ENCODE data around the gene CLIC4. TPM values are rescaled to one million over a fixed set of nuclear protein-coding genes. Genes with fewer than 3 reads are reported as not detected.
A peak's percentile ranks its signal among the peaks of the same experiment; 100 is the strongest.

Gene CLIC4
- total and polyA plus RNA-seq, 9 of the 15 experiments (the other 6 are each of a cell fraction or from before 2014, with no cell fraction given), result 16.0 to 67.5 (median 38.4) TPM

DNA sequence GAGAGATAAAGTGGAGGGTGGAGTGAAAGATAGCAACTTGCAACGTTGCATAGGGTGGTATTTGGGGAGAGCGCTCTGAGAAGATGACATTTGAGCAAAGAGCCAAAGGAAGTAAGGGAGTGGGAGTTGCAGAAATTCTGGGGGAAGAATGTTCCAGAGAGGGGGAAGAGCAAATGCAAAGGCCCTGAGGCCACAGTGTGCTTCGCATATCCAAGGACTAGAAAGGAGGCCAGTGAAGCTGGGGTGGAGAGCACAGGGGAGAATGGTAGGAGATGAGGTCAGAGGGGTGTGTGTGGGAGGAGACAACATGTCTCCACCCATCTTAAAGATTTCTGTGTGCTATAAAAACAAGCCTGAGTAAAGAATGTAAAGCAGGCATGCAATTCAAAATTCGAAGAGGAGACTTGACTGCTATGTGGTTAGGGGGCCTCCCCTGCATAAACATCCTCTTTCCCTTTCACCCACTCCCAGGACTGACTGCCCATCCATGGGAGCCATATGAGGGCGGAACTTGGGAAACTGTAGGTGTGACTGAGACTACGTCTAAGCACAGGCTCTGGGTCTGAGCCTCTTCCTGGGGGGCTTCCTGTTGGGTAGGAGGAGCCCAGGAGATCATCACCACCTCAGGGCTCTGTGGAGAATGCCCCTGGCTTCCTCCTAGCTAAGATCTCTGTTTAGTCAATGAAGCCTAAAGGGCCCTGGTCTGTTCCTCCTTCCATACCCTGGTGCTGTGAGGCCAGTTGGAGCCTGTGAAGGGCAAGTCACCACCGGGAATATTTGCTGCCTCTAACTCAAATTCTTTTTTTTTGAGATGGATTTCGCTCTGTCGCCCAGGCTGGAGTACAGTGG lies 2.9 kb upstream of the CLIC4 start (continued):
- TF ChIP-seq EP400 (IDR thresholded peaks at IDR 0.05) (peak; percentile 10; the same call in 1 of the 2 replicates), ZNF146 (CRISPR knock-in tag; IDR thresholded peaks at IDR 0.05; ENCODE audit: unreplicated experiment) (no peak), NCOA2 (IDR thresholded peaks at IDR 0.05; ENCODE audit: partially characterized antibody in 2 of 2) (no peak), E2F5 (CRISPR knock-in tag; IDR thresholded peaks at IDR 0.05) (no peak), ELF1 (tag; IDR thresholded peaks at IDR 0.05) (0 out of 2 replicates have a peak, but pooled peaks have one; percentile 30), ZNF609 (CRISPR knock-in tag; IDR thresholded peaks at IDR 0.05; ENCODE audit: borderline replicate concordance) (no peak), POLR2G (IDR thresholded peaks at IDR 0.05; ENCODE audit: low read depth, low read length) (no peak), ATF7 (IDR thresholded peaks at IDR 0.05) (peak; percentile 90), MYNN (IDR thresholded peaks at IDR 0.05) (no peak), MYNN (CRISPR knock-in tag; IDR thresholded peaks at IDR 0.05) (no peak), BCLAF1 (IDR thresholded peaks at IDR 0.05; ENCODE audit: borderline replicate concordance in 1 of 2, control insufficient read depth in 1 of 2, low read depth in 2 of 2, low read length in 1 of 2) (no peak), RBM39 (optimal IDR thresholded peaks at IDR 0.05; ENCODE audit: low read depth, low read length) (no peak), ZKSCAN1 (IDR thresholded peaks at IDR 0.05; ENCODE audit: low read depth, low read length) (no peak), KDM4B (IDR thresholded peaks at IDR 0.05; ENCODE audit: borderline replicate concordance in 2 of 2, low read depth in 1 of 2) (no peak), DACH1 (IDR thresholded peaks at IDR 0.05; ENCODE audit: partially characterized antibody) (no peak), GTF2F1 (IDR thresholded peaks at IDR 0.05; ENCODE audit: low read depth, low read length) (no peak)
- TF ChIP-seq, protein P1, sequence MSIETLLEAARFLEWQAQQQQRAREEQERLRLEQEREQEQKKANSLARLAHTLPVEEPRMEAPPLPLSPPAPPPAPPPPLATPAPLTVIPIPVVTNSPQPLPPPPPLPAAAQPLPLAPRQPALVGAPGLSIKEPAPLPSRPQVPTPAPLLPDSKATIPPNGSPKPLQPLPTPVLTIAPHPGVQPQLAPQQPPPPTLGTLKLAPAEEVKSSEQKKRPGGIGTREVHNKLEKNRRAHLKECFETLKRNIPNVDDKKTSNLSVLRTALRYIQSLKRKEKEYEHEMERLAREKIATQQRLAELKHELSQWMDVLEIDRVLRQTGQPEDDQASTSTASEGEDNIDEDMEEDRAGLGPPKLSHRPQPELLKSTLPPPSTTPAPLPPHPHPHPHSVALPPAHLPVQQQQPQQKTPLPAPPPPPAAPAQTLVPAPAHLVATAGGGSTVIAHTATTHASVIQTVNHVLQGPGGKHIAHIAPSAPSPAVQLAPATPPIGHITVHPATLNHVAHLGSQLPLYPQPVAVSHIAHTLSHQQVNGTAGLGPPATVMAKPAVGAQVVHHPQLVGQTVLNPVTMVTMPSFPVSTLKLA (conservative IDR thresholded peaks at IDR 0.05), result no peak

Measured in K562 (cell line).